Right atrium auricular region (tissue), 2 donors: ENCODE results near the gene WNK2. TPM values are rescaled to one million over a fixed set of nuclear protein-coding genes. Genes with fewer than 3 reads are reported as not detected.

ENCODE experiments used
- DNase-seq: peaks from one replicate; pipeline ENCODE4 v3.0.0-alpha.2; 2019; ENCODE audit warnings: low spot score
- H3K27ac ChIP-seq, 2 donors: fragments of 200-600 bp; sonication (generic); 1 replicate in 1 of 2; 2 replicates in 1 of 2; pipeline ENCODE4 v1.5.1; 2016 to 2019
- H3K27me3 ChIP-seq, 2 donors: fragments of 200-600 bp; sonication (generic); one replicate each; pipeline versions ENCODE4 v1.5.1 to v1.6.0; 2017 to 2019
- H3K36me3 ChIP-seq: fragments of 200-600 bp; sonication (generic); one replicate; pipeline ENCODE4 v1.5.1; 2016
- H3K4me1 ChIP-seq, 2 donors: fragments of 200-600 bp; sonication (generic); one replicate each; pipeline versions ENCODE4 v1.5.1 to v1.6.0; 2017 to 2019
- H3K4me3 ChIP-seq, 2 donors: fragments of 200-600 bp; sonication (generic); 1 replicate in 1 of 2; 2 replicates in 1 of 2; pipeline ENCODE4 v1.5.1; 2017 to 2019; ENCODE audit warnings: mild to moderate bottlenecking in 1 of 2, moderate library complexity in 1 of 2
- H3K9me3 ChIP-seq, 2 donors: fragments of 200-600 bp; sonication (generic); one replicate each; pipeline ENCODE4 v1.5.1; 2019
- total RNA-seq, 2 donors: library from RNA; depleted of rRNA; stranded (reverse); fragments of >200 nt; gene quantifications; one replicate each; pipeline ENCODE4 v1.1.0, GENCODE V29; 2016
- TF ChIP-seq, protein P1 (sequence below), 2 donors: fragments of 200-600 bp; sonication (generic); IDR thresholded peaks; one replicate each; pipeline ENCODE4 v1.5.1; 2019; ENCODE audit warnings: antibody characterized with exemption in 2 of 2

Gene WNK2
- total RNA-seq, 2 donors from 2014 or later, result 61.4 to 132 TPM

DNA sequence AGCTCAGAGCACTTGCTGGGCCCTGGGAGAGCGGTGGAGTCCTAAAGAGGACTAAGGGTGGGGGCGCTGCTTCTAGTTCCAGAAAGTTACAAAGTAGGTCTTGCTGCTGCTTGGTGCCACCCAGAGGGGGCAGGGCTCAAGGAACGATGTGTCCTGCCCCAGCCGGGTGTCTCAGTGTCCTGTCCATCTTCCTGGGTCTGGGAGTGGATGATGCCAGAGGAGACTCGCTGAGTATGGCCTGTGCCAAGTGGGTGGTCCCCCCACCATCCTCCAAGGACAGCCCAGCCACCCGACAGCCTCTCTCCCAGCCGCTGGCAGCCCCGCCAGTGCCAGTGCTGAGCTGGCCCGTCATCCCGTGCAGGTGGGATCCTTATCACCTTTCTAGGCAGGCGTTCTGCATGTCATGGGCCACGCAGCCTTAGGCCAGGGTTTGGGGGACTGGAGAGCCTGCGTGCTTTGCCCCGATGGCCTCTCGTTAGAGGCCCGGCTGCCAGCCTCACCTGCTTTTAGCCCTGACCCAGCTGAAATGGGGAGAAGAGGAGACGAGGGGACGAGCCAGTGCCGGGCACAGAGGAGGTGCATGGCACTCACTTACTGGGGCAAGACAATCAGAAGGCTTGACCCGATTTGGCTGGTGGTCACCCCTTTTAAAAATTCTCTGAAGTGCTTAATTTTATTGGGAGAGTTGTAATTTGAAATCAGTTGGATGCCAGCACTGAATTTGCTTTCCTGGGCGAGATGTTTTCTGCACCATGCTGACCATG is 5.6 kb downstream of the WNK2 start:
- TF ChIP-seq, protein P1, sequence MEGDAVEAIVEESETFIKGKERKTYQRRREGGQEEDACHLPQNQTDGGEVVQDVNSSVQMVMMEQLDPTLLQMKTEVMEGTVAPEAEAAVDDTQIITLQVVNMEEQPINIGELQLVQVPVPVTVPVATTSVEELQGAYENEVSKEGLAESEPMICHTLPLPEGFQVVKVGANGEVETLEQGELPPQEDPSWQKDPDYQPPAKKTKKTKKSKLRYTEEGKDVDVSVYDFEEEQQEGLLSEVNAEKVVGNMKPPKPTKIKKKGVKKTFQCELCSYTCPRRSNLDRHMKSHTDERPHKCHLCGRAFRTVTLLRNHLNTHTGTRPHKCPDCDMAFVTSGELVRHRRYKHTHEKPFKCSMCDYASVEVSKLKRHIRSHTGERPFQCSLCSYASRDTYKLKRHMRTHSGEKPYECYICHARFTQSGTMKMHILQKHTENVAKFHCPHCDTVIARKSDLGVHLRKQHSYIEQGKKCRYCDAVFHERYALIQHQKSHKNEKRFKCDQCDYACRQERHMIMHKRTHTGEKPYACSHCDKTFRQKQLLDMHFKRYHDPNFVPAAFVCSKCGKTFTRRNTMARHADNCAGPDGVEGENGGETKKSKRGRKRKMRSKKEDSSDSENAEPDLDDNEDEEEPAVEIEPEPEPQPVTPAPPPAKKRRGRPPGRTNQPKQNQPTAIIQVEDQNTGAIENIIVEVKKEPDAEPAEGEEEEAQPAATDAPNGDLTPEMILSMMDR (IDR thresholded peaks at IDR 0.05), result no peak
- Histone ChIP-seq H3K27ac (peak overlapping the region; percentile 91 to 92), H3K36me3 (no peaks in the 10 kb centered on the region), H3K9me3 (no peaks in the 10 kb centered on the region), H3K4me3 (no peak overlapping the region), H3K4me1 (peaks cover 0 to 48% of the 10 kb centered on the region in 2 donors), H3K27me3 (no peaks in the 10 kb centered on the region)
- DNase-seq, result no peak

DNA sequence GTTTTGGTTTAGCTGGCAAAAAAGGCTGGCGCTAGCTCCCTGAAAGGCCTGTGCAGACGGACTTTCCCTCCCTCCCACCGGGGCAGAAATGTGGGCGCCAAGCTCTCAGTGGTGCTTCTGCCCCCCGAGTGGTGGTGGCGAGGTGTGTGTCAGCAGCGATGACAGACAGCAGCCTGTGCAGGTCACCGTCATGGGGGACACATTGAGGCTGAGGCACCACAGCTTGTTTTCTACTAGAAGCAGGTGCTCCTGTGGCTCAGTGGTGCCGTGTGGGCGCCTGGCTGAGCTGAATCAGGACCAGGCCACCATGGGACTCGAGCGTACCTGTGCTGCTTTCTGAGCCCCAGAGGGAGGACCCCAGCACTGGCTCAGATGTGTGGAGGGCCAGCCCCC is 6.2 kb downstream of the WNK2 start:
- Histone ChIP-seq H3K9me3 (no peaks in the 10 kb centered on the region), H3K27ac (peak overlapping the region; percentile 91 to 92), H3K36me3 (no peaks in the 10 kb centered on the region), H3K4me1 (peaks cover 0 to 49% of the 10 kb centered on the region in 2 donors), H3K27me3 (no peaks in the 10 kb centered on the region), H3K4me3 (no peak overlapping the region)
- no peak for DNase-seq
- TF ChIP-seq, protein P1 (IDR thresholded peaks at IDR 0.05), result no peak

DNA sequence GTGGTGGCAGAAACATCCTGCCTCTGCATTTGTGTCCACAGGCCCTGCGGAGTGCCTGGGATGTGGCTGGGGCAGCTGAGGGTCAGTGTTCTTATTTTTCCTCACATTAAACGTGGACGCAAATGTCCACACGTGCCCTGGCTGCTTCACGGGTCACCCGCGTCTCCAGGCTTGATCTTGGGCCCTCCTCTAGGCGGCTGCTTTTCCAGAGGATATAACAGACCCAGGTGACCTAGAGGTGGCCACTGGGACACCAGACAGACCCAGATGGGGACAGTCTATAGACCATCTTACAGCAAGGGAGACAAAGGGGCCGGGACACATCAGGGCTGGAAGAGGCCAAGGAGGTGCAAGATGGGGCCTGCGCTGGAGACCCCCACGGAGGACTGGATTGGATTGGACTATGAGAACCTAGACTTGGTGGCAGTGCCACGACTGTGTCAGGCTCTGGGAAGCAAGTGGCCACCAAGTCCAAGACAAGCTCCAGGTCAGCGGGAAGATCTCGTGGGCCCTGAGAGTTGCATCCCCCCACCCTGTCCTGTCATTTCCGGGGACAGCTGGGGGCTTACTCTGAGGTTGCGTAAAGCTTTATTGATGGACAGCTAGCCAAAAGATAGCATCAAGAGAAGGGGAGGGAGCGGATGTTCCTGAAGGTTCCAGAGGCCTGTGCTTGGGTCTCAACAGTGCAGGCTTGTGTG is 6.9 kb downstream of the WNK2 start:
- DNase-seq, result no peak
- H3K9me3 ChIP-seq, result no peaks in the 10 kb centered on the region
- TF ChIP-seq, protein P1 (IDR thresholded peaks at IDR 0.05), result no peak
- no peaks in the 10 kb centered on the region for H3K36me3 ChIP-seq
- peaks cover 0 to 52% of the 10 kb centered on the region in 2 donors for H3K4me1 ChIP-seq
- H3K27me3 ChIP-seq, result no peaks in the 10 kb centered on the region
- H3K27ac ChIP-seq, result peak overlapping the region; percentile 91 to 92
- H3K4me3 ChIP-seq, result no peak overlapping the region

DNA sequence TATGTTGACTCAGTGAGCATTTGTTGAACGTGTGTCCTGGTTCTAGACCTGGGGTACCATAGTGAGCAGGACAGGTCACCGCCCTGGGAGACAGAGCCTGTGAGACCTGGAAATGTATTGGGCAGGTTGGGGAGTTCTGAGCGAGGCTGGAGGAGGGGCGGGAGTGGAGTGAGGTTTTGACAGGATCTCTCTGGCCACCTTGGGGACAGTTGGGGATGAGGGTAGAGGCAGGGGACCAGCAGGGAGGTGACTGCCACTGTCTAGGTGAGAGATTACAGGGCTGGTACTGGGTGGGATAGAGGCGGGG is 7.4 kb downstream of the WNK2 start:
- Histone ChIP-seq H3K4me1 (peaks cover 0 to 57% of the 10 kb centered on the region in 2 donors), H3K27me3 (no peaks in the 10 kb centered on the region), H3K9me3 (no peaks in the 10 kb centered on the region), H3K36me3 (no peaks in the 10 kb centered on the region), H3K27ac (peak overlapping the region; percentile 91 to 92), H3K4me3 (no peak overlapping the region)
- DNase-seq, result no peak
- TF ChIP-seq, protein P1 (IDR thresholded peaks at IDR 0.05), result no peak

DNA sequence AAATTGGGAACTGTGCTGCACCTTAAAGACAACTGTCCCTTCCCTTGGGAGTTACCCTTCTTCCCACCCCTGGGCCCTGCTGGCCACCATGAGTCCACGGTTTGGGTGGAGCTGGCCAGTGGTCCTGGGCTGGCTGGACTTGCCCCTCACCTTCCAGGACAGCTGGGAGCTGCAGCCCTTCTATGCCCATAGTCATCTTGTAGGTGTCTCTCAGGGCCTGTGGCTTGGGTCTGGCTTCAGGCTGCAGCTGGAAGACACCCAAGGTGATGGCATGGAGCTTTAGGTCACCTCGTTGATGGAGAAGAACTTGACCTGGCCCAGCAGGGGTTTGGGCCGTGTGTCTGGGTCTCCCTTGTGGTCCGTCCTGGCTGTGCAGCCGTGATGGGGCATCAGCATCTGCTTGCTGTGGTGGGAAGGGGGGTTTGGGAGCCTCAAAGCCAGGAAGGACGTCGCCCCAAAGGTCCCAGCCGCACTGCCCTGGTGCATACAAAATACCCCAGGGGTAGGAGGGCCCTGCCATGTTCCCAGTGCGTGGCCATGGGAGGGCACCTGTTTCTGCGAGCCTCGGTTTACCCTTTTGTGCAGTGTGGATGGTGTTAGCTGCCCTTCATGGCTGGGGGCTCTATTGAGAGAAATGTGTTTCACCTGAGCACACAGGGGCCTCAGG is 8.9 kb downstream of the WNK2 start:
- TF ChIP-seq, protein P1 (IDR thresholded peaks at IDR 0.05), result no peak
- H3K4me3 ChIP-seq, result no peak overlapping the region
- H3K4me1 ChIP-seq, result peaks cover 0 to 71% of the 10 kb centered on the region in 2 donors
- DNase-seq, result no peak
- H3K27me3 ChIP-seq, result no peaks in the 10 kb centered on the region
- no peaks in the 10 kb centered on the region for H3K9me3 ChIP-seq
- H3K27ac ChIP-seq, result peak overlapping the region; percentile 11 to 92
- no peaks in the 10 kb centered on the region for H3K36me3 ChIP-seq
